Activated naive CD8-positive, alpha-beta T cell treated with anti-CD3 and anti-CD28 coated beads, Interleukin-2, amount 50 U/mL, for 16 hours (primary cell): ENCODE measurements around the gene CNTNAP5.

Source experiments
- DNase-seq: peaks from one replicate; pipeline ENCODE4 v3.0.0-alpha.2; 2020; ENCODE audit warnings: low read depth, low spot score

The CNTNAP5 gene

DNA sequence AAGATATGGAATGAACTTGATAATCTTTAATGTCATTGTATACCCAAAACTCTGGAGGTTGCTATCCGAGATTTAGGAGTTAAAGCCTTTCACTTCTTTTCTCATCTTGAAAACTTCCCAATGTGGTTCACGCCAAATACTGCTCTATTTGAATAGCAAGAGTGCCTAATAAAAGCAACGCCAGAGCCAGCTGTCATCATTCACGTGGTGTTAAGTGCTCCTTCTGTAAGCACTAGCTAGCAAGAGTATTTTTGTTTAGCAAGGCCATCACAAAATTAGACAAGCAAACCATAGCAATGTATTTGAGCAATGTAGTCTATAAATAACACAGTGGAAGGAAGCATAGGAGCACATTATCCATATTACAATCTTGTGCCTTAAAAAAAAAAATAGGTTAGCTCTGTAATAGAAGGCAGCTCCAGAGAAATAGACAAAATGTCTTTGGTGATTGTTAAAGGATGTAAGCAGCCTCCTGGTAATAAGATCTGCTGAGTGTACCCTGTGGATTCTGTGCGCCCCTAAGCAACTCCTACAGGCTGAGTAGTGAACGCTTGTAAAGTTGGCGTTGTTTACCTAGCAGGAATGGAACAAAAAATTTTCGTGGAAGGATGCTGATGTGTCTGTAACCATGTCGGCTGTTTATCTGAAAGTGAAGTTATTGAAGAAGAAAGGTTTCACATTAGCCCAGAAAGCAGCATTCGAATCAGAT, 518.0 kb downstream of the CNTNAP5 start:
- no peak for DNase-seq

DNA sequence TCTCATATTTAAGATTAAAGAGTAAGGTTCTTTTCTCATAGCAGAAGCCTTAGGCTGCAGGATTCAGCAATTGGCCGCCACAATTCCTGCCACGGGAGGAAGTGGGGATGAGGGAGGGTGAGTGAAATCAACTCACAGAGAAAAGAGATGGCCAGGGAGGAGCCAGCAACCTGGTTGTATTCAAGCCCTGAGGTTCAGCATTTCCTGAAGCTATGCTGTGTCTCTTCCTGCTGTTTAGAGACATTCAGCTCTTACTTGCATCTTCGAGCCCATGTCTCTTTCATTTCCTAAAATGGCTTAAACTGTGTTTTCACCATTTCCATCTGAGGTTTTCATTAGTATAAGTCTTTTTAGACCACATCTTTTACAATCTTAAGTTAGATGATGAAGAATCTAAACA, 522.6 kb downstream of the CNTNAP5 start:
- no peak for DNase-seq

GRCh38 chr2:124558277-124558905, 533.3 kb downstream of the CNTNAP5 start:
- no peak for DNase-seq

DNA sequence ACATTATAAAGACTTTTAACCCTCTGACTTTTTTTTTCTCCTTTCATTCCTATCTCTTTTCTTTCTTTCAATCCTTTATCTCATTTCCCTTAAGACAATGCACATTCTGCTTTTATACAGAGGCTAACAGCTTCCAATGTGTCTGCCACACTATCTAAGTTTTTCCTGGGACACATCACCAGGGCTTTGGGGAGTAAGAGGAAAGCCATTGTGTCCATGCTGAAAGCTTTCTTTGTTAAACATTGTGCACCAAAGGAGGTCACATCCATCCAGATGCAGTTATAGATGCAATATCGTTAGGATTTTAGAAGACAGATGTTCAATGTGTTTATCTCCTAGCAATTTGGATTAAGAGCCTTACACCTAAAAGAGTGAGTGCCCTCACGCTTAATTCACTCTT, 534.1 kb downstream of the CNTNAP5 start:
- DNase-seq: no peak

DNA sequence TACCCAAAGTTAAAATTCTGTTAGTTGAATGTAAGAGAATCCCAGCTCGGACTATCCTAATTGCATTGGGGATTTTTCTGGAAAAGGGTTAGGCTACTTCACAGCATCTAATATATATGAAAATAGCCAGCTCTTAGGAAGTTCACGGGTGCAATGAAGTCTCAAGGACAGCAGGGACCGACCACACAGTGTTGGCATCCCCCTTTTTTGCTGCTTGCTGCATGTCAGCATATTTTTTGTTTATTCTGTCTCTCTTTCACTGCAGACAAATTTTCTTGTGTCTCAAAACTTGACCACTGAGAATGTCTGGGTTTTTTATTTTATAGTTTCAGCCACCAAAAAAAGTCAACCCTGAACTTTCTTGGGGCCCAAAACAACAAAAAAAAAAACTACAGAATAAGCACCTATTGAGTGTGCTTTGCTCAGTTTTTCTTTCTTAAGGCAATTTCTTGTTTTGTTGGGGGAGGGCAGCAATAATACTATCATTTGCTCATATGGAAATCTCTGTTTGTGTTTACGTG, 535.6 kb downstream of the CNTNAP5 start:
- DNase-seq: no peak

- DNase-seq: no peak
Observed at GRCh38 chr2:124561486-124561885, 536.4 kb downstream of the CNTNAP5 start.

DNA sequence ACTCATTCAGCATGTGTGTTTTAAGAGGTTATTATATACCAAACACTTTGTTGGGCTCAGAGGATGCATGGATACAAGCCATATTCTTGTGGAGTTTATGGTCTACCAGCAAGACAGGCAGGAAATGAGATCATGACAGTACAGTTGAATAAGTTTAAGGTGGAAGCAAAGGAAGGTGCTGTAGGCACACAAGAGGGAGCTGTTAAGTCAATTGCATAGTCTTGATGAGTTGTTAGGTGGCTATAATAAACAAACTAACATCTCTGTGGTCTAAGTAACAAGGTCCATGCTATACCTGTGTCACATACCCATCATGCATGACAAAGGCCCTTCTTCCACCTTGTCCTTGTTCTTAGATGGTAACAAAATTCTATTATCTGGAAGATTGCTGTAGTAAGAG, 538.3 kb downstream of the CNTNAP5 start:
- DNase-seq: no peak

DNA sequence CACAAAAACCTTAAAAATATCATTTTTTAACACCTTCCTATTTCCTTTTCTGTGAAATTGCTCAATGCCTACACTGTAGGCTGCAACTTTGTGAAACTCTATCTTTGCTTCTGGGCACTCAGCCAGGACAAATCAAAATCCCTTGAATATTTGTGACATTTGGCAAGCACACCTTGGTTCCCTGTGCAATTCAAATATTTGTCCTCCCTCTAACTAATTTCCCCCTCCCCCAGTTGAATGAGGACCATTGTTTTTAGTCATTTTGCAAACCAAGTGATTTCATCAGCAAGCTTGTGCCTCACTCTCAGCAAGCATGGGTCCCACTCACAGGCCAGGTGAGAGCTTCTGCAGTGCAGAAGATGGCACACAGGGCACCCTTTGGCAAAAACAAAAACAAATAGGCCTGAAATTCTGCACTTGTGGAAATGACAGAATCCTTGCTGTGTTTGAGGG, 541.5 kb downstream of the CNTNAP5 start:
- no peak for DNase-seq

- DNase-seq: no peak
Observed at GRCh38 chr2:124570872-124571271, 545.8 kb downstream of the CNTNAP5 start.

DNA sequence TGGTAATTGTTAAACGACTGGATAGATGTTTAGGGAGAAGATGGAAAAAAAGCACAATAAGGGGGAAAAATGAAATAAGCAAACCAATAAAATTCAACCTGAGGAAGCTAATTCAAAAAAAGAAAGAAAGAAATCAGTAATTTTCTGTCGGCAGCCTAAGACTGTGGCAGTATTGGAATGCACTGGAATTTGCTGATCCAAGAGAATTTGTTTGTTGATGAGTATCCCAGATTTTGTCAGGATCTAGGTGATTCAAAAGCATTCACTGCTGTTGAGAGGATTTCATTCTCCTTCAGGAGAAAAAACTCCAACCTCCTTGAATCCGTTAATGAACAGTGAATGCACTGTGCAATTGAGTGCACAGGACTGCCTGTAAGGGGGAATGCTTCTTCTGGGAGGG, 546.7 kb downstream of the CNTNAP5 start:
- DNase-seq: no peak

DNA sequence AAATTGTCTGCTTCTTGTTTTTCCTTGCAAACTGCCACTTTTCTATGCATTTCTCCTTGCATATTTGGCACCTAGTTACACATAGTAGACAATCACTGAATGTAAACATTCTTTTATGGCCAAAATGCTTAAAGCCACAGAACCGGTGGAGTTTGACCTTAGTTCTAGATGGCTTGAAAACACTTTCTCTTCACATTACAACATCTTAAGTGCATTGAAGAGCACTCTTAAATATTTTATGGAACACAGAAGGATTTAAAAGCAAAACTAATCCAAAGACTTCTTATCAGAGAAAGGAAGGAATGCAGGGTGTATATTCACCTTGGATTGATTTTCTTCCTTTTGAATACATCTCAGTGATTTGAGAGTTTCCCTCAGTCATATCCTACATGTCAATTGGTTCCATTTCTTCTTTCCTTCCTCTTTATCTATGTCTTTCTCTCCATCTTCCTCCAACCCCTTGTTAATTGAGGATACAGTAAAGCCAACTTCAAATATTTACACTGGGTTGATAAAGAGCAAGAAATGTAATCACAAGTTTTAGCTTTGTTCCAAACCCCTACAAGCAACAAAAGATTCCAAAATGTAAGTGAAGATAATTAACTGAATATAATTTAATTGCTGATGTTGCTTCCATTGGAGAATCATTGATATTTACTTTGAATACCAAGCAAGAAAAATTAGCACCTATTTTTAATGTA, 548.0 kb downstream of the CNTNAP5 start:
- DNase-seq: no peak

DNA sequence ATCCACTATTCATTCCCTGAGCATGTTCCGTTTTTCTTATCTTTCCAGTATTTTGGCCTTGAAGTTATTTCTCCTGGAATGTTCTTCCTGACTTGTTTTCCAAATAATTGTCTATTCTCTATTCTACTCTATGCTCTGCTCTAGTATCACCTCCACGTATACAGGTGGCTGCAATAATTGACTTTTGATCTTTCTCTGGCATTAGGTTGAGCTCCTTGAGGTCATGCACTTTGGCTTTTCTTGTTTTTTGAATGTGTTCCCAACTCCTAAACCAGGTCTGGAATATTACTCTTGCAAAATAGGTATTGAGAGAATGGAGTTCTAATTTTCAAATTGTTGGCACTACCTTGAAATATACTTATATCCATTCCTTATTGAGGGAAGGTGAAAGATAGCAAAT, 550.4 kb downstream of the CNTNAP5 start:
- DNase-seq: no peak

- DNase-seq: no peak
Observed at GRCh38 chr2:124580263-124580662, 555.2 kb downstream of the CNTNAP5 start.

DNA sequence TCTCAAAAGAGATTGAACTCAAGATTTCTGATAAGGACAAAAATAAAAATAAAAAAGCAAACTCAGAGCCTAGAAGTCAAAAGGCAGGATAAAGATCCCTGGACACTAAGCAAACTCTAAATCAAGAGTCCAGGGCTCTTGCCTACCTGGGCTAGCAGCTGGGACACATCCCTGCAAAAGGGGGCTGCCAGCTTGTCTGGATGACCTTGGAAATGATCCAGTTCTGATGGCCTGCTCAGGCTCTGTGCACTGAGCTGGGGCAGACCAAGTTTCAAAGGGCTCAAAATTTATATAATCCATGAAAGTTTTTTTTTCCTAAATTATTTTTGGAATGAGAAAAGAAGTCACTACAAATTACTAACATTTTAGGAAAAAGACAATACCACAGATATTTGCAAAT, 557.3 kb downstream of the CNTNAP5 start:
- DNase-seq: no peak

- no peak for DNase-seq
Observed at GRCh38 chr2:124584615-124585014, 559.5 kb downstream of the CNTNAP5 start.

DNA sequence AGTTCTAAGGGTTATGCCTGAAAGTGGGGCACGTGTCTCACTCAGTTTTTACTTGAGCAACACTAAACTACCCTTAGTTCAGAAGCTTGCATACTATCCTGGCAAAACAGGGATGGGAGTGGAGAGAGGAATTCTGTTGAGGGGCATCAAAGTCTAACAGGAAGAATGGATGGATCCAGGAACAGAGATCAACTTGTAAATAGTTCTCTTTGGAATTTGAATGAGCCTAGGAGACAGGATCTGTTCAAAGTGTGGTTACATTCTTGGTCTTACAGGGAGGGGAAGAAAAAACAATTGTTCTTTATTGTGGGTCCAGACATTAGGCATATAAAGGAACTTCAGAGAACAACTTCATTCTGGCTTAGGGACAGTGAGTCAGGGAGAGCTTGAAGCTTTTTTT, 560.2 kb downstream of the CNTNAP5 start:
- no peak for DNase-seq

DNA sequence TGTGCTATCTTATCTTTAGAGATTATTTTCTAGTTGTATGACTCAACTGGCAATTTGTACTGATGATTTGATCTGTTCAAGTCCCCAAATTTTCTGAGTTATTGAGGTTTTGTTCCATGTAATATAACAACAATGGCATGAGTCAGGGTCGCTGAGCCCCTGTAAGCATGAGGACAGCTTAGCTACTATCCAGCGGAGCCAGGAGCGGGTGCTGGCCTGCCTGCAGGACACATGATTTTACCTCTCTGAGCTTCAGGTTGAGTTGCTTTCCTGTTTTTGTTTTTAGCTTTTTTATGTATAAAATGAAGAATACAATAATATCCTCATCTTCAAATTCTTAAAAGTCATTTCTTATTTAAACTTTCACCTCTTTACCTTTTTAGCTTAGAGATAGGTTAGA, 561.1 kb downstream of the CNTNAP5 start:
- no peak for DNase-seq

- DNase-seq: no peak
Observed at GRCh38 chr2:124586835-124587234, 561.7 kb downstream of the CNTNAP5 start.

DNA sequence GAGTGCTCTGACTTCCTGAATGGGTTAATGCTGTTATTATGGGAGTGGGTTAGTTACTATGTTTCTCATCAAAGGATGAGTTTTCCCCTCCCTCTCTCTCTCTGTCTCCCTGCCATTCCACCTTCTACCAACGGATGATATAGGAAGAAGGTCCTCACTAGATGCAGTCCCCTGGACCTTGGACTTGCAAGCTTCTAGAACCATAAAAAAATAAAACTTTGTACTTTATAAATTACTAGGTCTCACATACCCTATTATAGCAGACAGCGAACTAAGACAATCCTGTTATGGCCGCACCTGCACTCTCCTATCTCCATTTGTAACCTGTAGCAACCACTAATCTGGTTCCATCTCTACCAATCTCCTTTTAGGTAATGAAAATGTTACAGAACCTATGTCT, 564.9 kb downstream of the CNTNAP5 start:
- DNase-seq: no peak

DNA sequence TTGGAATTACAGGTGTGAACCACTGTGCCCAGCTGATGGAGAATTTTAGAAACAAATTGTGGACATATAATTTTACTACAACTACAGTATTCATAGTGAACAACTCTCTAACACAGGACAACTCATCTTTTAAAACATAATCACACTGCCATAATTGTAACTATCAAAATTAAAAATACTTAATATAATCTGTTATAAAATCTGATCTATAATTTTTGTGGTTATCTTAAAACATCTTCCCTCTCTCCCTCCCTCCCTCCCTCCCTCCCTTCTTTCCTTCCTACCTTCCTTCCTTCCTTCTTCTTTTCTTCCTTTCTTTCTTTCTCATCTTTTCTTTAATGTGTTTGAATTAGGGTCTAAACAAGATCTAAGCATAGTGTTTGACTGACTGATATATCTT, 577.7 kb downstream of the CNTNAP5 start:
- DNase-seq: no peak

DNA sequence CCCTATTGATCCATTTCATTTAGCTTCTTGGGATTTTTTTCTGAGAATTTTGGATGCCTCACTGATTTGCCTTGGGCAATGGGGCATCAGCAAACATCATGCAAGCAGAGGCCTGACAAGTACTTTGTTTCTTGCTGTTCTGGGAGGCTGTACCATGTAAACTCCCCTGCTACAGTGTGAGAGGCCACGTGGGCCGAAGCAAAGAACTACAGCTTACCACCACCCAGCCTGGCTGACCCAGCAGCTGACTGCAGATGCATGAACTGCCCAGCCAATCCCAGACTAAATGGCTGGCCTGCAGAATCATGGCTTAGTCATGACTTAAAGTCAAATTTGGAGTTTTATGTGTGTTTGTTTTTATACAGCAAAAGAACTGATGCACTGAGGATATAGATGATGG, 579.9 kb downstream of the CNTNAP5 start:
- DNase-seq: no peak

GRCh38 chr2:124607679-124608078, 582.6 kb downstream of the CNTNAP5 start:
- no peak for DNase-seq

DNA sequence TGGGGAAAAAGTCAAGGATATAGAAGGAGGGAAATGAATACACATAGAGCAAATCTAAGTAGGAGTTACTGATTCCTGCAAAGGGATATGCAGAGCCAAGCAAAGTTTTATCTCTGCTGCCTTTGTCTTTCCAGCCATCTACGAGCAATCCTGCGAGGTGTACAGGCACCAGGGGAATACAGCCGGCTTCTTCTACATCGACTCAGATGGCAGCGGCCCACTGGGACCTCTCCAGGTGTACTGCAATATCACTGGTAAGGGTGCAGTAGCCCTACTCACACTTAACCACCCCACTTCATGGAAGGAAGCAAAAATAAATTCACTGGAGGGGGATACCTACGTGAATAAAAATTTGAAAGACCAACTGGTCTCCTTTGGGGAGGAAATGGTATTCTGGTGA, 584.6 kb downstream of the CNTNAP5 start:
- DNase-seq: no peak
